SKM-1 treated with dmso at 0.1 percent for 144 hours (cell line): ENCODE data around the gene MPP4.
A peak's percentile ranks its signal among the peaks of the same experiment; 100 is the strongest.
"Not testable (repeated sequence)": the region's sequence is repeated elsewhere in the genome, so short reads cannot be mapped to it uniquely, and the experiment has no call there.

ENCODE experiments used
- DNase-seq: peaks from one replicate; lab custom pipeline; 2025; ENCODE audit not compliant: unreplicated experiment; lab: John Stamatoyannopoulos, UW

The MPP4 gene

DNA sequence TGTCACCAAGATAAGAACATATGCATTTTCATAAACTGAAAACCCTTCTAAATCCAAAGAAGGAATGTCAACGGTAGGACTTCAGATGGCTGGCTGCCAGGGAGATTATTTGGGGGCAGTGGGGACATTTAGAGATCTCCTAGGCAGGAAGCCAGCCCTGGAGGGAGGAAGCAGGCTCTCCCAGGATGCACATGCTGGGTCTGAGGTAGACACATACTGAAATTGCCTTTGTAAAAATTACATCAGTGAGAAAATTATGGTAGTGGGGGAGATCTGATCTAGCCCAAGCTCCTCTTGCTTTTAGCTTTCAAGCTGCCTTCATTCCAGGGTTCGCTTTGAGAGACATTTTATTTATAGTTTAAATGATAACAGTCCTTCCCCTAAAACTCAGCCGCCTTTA is 24.1 kb downstream of the MPP4 start:
- DNase-seq: no peak

DNA sequence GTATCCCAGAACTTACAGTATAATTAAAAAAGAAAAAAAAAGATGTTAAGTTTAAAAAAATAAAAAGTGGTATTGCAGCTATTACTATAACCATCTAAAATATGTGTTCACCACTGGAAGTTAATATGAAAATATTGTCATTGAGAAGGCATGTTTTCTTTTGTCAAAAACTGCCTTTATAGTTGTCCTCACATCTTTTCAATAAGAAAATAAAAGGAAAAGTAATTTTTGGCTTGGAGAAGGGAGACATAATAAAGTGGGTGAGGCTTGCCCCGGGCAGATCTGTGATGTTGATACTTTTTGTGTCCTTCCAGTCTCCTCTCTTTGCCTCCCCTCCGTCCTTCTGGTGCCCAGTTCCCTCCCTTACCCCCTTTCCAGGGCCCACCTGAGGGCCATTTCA is 24.9 kb downstream of the MPP4 start:
- DNase-seq: no peak

DNA sequence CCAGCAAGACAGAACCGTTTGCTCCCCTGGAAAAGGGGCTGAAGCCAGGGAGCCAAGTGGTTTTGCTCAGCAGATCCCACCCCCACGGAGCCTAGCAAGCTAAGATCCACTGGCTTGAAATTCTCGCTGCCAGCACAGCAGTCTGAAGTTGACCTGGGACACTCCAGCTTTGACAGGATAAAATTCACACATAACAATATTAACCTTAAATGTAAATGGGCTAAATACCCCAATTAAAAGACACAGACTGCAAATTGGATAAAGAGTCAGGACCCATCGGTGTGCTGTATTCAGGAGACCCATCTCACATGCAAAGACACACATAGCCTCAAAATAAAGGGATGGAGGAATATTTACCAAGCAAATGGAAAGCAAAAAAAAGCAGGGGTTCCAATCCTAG is 27.2 kb downstream of the MPP4 start:
- not testable (repeated sequence) for DNase-seq

DNA sequence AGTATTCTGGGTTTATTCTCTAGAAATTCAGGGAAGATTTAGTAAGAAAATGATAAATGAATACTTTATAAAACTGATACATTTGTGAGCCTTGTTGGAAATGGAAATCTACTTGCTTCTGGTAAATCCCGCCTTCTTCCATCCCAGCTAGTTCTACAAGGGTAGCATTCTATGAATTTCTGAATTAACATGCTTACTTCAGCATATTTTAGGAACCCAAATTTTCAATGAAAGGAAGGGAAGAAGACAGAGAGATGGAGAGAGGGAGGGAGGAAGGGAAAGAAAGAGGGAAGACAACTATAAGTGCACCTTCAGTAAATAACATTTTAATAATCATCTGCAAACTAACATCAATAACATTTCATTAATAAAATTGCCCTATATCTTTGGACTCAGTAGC is 28.6 kb downstream of the MPP4 start:
- DNase-seq: no peak

DNA sequence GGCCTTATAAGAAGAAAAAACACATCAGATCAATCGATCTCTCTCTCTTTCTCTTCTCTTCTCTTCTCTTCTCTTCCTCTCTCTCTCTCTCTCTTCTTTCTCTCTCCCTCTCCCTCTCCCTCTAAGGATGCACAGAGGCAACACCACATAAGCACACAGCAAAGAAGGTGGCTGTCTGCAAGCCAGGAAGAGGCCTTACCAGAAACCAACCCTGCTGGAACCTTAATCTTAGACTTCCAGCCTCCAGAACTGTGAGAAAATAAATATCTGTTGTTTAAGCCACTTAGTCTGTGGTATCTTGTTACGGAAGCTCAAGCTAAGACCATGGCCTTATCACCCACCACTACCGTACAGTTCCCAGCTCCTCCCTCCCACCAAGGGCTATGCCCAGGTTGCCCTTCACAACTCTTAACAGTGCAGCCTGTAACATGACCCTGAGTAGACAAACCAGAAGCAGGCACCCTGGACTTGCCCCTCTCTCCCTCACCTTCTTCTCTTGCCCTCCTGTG is 30.0 kb downstream of the MPP4 start:
- no peak for DNase-seq

DNA sequence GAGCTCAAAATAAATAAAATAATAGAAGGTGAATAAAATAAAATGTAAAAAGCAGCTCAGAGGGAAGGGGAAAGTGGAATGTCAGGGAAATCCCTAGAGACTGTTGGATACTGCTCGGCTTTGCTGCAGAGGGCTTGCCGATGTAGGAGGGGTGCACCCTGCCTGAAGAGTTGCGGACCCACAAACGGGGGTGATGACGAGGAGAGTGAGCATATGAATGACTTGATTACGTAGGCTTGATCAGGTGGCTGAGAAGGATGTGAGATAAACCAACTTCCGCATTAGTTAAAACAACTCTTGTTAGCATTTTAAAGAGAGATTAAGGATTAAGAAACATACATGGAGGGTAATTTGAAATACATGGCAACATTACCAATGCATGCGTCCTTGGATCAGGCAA is 34.1 kb downstream of the MPP4 start:
- no peak for DNase-seq

DNA sequence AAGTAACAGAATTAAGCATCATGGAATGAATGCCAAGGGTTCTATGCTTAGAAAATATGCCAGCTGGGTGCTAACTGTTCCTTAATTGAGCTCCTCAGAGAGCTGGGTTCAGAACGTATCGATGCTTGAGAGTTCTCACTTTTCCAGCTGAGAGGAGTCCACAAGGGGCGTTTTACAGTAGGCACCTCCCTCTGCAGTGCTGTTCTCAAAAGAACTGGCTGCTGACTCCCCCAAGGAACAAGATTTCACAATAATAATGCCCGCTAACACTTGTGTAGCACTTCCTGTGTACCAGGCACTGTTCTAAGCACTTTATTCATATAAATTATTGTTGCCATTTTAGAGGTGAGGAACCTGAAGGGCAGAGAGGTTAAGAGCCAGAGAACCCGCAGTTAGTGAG is 37.1 kb downstream of the MPP4 start:
- peak; percentile 85 for DNase-seq

DNA sequence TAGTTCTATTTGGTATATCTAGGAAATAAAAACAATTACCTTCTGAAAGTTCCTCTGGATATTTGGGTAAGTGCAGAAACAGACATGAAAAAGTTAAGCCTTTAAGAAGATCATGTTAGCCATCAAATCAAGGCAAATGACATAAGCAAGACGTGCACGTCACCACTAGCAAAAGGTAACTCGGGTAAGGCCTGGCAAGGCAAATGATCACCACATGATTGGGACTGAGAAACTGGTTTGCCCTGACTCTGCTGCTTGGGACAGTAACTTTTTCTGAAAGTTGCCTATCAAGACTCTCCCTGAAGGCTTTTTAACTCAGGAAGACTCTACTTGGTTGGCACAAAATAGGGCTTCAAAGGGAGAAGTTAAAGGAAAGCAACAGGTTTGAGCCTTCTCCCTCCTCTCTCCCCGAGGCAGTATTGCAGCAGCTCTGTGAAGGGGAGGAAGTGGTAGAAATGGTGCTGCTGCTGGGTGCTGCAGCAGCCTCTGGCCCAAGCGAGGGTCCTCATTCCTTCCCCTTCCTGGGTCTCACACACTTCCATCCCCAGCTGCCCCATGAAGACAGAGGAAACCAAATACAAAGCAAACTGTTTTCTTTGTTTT is 38.0 kb downstream of the MPP4 start:
- peak; percentile 56 for DNase-seq

DNA sequence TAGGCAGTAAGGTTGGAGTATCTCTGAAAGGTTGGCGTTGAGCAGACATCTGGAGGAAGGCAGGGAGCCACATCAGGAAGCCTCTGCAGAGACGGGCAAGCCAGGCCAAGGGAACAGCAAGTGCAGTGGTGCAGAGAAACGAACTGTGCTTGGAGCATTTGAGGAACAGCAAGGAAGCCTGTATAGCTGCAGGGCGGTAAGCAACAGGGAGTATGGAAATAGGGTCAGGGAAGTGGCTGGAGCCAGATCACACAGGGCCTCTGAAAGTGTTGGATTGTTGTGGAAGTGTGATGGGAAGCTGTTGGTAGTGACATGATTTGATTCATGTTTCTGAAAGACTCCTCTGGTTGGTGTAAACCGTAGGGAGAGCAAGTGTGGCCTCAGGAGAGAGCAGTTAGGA is 41.7 kb downstream of the MPP4 start:
- no peak for DNase-seq

DNA sequence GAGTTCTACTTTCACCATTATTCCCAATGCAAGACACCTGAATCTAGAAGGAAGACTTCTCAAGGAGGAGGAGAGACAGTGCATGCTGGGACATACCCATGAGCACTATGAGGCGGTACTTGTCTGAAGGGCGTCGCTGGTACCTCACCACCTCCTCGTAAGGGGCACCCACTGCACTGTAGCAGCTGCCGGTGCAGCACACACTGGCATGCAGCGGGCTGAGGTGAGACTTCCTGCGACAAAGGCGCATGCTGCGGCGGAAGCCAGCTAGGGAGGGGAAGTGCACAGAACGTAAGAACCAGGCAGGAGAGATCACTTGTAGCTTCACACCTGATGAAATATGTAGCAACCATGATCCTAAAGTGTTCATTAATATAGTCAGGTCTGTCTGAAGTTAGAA is 42.3 kb downstream of the MPP4 start:
- DNase-seq: no peak

DNA sequence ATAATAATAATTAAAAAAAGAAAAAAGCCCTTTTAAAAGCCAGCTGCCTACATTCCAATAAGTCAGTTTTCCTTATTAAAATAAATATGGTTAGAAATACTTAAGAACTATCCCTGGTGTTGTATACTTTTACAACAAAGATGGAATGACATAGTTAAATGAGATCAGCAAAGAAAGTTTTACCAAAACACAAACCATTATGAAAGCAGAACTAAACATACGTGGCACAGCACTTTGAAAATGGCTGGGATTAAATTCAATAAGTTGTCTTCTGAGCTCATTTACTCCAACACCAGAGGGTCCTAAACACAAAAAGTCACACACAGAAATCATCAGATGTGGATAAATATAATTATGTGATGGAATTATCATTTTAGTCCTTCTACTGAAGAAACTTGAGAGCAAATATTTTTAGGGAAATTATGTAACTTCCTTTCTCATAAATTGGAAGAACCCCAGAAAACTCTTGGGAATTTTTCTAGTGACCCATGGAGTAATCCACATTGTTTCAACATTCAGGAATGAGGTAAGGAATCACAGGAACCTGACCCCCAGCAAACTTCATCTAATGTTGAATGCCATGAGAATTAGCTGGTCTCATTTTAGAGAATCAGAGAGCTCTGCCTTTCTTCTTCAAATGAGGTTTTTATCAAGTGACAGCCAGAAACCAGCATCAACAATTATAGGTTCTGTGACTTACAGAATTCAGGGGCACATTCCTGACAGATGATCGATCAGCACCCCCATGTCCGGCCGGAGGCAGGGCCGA is 43.6 kb downstream of the MPP4 start:
- no peak for DNase-seq

DNA sequence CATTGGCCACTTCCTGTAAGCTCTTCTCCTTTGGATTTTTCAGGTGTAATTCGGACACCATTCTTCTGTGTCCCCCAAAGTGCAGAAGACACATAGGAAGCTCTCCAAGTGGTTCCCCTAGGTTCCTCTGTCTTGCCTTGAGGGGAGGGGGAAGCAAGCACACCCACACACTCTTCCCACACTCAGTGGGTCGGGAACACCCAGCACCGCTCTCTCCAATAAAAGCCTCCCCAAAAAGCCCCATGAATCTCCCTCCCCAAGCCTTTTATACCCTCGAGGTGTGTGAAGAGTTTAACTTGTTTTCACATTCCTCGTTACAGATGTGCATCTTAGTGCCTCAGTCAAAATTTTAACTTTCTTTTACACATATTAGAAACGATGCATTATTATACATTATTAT is 45.2 kb downstream of the MPP4 start:
- no peak for DNase-seq

DNA sequence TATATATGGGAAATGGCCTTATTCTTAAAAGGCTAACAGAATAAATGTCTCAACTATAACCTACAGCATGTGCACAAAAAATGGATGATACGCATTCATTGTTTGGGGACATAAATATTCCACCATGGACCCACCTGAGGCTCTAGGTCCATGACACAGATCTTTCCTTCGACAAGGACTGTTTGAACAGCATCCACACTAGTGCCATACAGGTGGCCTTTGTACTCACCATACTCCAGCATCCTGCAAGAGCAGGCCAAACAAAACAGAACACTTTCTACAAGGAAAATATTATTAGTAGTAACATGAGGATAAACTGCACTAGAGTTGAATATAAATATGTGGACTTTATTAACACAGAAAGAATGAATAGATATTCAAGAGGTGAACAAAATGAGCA is 49.0 kb downstream of the MPP4 start:
- no peak for DNase-seq

DNA sequence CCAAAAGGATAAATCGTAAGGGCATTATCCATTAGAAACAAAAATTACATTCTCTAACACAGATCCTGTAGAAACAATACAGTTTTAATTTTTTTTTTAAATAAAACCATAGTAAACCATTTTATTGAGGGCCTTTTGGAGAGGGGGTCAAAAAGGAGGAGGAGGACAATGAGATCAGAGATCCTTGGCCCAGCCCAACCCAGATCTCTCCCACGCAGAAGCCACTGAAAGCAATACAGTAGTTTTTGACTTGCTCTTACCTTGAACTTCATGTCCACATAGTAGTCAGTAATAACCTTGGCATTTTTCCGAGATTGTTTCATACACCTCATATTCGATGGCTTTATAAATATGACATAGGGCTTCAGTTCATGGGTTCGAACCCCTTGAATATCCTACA is 51.0 kb downstream of the MPP4 start:
- no peak for DNase-seq

DNA sequence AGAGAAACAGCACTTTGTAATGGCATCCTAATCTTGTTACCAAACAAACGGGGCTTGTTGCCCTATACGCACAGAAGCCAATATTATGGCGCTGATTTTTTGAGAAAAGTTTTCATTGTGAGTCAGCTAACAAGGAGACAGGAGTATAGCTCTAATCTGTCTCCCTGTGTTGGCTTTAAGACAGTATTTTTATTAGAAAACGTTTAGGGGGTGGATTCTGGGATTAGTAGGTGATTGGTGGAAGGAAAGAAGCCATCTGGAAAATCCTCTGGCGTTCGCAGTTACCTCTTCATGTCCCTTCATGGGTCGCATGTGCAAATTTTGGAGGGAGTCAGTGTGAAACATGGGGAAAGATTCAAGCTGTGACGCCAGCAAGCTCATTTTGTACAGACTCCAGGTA is 54.4 kb downstream of the MPP4 start:
- no peak for DNase-seq

DNA sequence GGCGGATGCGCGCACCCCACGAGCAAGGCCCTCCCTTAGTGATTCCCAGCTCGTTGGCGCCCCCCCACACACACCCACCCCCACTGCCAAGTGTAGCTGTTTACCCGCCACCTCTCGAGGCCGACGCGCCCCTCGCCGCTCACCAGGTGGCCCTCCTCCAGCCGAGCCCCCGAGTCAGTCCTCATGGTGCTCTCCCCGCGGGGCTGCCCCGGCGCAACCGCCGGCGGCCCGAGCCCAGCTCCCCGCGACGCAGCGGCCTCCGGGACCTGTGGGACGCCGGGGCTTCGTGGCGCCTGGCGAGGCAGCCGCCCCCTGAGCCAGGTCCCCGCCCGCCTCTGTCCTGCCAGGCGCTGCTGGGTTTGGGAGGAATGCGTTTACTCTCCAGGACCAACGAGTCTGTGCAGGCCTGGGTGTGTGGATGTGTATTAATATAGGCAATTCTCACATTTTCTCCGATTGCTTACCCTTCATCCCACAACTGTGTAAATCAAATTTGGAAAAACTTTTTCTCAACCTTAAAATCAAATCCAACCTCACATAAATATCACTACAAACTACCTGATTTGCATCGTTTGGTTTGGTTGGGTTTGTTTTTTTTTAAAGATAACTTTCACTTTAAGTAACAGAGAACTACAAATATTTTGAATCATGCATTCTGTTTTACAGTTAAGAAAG is 55.1 kb downstream of the MPP4 start, which contains the start of gene TMEM237:
Gene TMEM237, minus strand, starts transcription at position 288 of the 675 bp plus-strand sequence. Its CDS starts 103 bp downstream, at position 185.
- DNase-seq: no peak

DNA sequence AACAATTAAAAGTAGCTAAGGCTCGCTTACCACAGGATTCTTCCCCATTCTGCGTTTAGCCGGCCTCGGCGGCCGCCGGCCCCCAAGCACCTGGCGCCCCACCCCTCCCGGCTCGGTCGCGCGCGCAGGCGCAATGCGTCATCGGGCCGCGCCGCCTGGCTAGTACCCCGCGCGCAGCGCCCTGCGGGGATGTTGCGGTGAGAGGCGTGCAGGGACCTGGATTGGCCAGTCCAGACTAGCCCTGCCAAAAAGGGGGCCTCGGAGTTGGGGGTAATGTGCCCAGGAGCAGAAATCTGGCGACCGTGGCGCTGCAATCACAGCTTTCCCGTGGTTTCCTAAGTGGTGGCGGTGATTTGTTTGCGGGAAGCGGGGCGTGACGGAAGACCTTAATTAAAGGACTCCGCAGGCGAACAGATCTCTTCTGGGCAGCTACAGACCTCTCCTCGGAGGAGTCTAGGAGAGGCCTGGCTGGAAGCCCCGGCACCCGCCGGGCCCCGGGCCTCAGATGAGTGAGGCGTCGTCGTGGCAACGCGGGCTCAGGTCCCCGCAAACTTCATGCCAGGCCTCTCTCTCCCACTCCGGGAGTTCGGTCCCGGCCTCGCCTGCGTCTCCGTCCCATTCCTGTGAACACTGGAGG is 55.7 kb downstream of the MPP4 start:
- DNase-seq: peak; percentile 21

DNA sequence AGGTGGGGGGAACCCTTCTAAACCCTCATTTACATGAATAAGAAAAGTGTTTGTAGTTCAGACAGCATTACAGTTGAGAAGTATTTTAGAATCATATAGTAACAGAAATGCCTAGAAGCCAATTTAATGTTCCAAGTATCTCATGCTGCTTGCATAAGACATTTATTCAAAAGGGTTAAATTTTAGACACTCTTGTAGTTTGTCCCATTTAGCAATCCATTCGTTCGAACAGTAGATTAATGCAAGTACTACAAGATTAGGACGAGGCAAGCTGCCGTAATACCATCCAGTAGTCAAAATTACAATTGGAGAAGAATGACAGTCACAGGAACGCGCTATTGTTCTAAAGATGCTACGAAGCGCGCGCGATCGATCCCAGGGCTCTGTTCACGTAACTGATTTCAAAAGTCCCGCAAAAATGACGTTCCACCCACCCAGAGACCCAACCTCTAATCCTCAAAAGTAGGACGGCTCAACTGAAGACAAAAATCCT is 56.3 kb downstream of the MPP4 start:
- DNase-seq: no peak

DNA sequence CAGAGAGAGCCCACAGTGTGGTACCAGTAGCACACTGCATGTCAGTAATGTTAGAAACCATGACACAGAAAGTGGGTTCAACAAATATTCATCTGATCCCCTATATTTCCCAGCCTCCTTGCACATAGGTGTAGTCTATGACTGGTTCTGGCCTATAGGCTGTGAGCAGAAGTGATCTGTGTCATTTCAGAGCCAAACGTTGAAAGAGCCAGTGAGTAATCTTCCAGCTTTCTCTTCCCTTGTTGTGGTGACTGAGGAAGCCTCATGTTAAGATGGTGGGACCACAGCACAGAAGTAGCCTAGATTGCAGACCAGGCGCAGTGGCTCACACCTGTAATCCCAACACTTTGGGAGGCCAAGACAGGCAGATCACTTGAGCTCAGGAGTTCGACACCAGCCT is 59.2 kb downstream of the MPP4 start:
- DNase-seq: no peak

DNA sequence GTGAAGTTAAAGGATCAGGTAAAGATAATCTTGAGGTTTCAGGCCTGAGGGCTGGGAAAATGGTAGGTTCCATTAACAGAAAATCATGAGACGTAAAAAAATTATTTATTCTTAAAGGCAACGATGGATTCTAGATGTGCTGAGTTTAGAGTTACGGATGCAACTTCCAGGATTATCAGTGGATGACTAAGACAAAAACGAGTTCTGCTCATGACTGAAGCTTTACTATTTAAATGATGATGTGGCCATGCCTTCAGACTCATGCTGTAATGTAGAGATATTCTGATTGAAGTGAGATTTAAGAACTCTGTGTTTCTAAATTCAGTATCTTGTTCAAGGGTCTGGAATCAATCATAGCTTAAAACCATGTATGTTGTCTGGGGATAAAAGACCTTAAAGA is 60.1 kb downstream of the MPP4 start:
- DNase-seq: no peak

DNA sequence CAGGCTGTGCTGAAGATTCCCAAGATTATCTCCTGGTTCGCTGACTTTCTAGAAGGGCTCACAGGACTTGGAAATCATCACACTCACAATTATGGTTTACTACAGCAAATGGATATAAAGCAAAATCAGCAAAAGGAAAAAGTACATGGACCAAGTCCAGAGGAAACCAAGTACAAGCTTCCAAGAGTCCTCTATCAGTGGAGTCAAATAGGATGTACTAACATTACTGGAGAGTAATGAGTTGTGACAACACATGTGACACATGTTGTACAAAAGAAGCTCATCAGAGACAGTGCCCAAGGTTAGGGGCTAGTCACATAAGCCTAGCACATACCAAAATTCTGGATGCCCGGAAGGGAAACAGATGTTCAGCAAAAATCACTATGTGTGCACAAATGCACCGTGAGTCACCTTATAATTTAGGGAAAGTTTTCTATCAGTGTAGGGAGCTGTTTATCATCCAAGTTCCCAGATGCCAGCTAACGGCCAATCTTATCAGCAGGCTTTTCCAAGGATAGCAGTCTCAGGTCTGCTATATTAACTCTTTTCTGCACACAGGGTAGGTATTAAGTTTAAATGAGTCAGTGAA is 64.7 kb downstream of the MPP4 start:
- no peak for DNase-seq
